Activated naive CD8-positive, alpha-beta T cell treated with anti-CD3 and anti-CD28 coated beads, Interleukin-2, amount 50 U/mL, for 24 hours (primary cell): ENCODE results near the gene STUB1.

Experiments used
- ATAC-seq: fragments of 150-1000 bp; cut with Tn5 transposase; one replicate; pipeline ENCODE4 v1.10.0; 2021
- DNase-seq: peaks from one replicate; pipeline ENCODE4 v3.0.0; 2021
- H3K27ac Mint-ChIP-seq: one replicate; pipeline ENCODE4 v1.8.0; 2021; ENCODE audit warnings: mild to moderate bottlenecking, mixed read lengths
- H3K27me3 Mint-ChIP-seq: one replicate; pipeline ENCODE4 v1.8.0; 2021; ENCODE audit warnings: mixed read lengths
- H3K36me3 Mint-ChIP-seq: one replicate; pipeline ENCODE4 v1.8.0; 2021; ENCODE audit warnings: low read depth, mixed read lengths
- H3K4me1 Mint-ChIP-seq: one replicate; pipeline ENCODE4 v1.8.0; 2021; ENCODE audit warnings: mixed read lengths
- H3K4me3 Mint-ChIP-seq: one replicate; pipeline ENCODE4 v1.8.0; 2021; ENCODE audit warnings: mild to moderate bottlenecking, moderate library complexity, mixed read lengths
- H3K9me3 Mint-ChIP-seq: one replicate; pipeline ENCODE4 v1.8.0; 2021; ENCODE audit warnings: mixed read lengths

Gene STUB1

GRCh38 chr16:720990-721764, 41.0 kb downstream of the STUB1 start, which contains the start of gene ANTKMT:
Gene ANTKMT, plus strand, starts transcription at chr16:721146. Its CDS starts 129 bp downstream, at chr16:721275.
- H3K4me3 Mint-ChIP-seq, result peak within 1 kb of the TSS; percentile 85

GRCh38 chr16:721765-722540, 41.7 kb downstream of the STUB1 start:
- Mint-ChIP-seq H3K4me3 (peak overlapping the region; percentile 74), H3K27me3 (no peaks in the 10 kb centered on the region), H3K4me1 (peaks cover 19% of the 10 kb centered on the region), H3K36me3 (no peaks in the 10 kb centered on the region), H3K27ac (no peak overlapping the region), H3K9me3 (no peaks in the 10 kb centered on the region)
- no peak for DNase-seq
- ATAC-seq, result no peak

More at GRCh38 chr16:720990-721764, 41.0 kb downstream of the STUB1 start, which contains the start of gene ANTKMT:
- ATAC-seq, result peak; percentile 64
- H3K27me3 Mint-ChIP-seq, result no peaks in the 10 kb centered on the region
- peak within 1 kb of the TSS; percentile 84 for H3K27ac Mint-ChIP-seq
- DNase-seq, result peak; percentile 84
- no peaks in the 10 kb centered on the region for H3K9me3 Mint-ChIP-seq
- H3K36me3 Mint-ChIP-seq, result no peaks in the 10 kb centered on the region
- H3K4me1 Mint-ChIP-seq, result peaks cover 23% of the 10 kb centered on the region

- Mint-ChIP-seq H3K36me3 (no peaks in the 10 kb centered on the region), H3K27ac (no peak overlapping the region), H3K27me3 (no peaks in the 10 kb centered on the region), H3K9me3 (no peaks in the 10 kb centered on the region), H3K4me3 (peak overlapping the region; percentile 74), H3K4me1 (peaks cover 19% of the 10 kb centered on the region)
- DNase-seq (no peak), ATAC-seq (no peak)
Measured at GRCh38 chr16:722835-723633, 42.8 kb downstream of the STUB1 start.

GRCh38 chr16:723695-724094, 43.5 kb downstream of the STUB1 start:
- Mint-ChIP-seq H3K4me1 (peaks cover 18% of the 10 kb centered on the region), H3K9me3 (no peaks in the 10 kb centered on the region), H3K27me3 (no peaks in the 10 kb centered on the region), H3K27ac (no peak overlapping the region), H3K36me3 (no peaks in the 10 kb centered on the region), H3K4me3 (no peak overlapping the region)
- DNase-seq (no peak), ATAC-seq (no peak)

GRCh38 chr16:724188-725040, 44.2 kb downstream of the STUB1 start:
- Mint-ChIP-seq H3K4me3 (no peak overlapping the region), H3K27ac (no peak overlapping the region), H3K36me3 (no peaks in the 10 kb centered on the region), H3K27me3 (no peaks in the 10 kb centered on the region), H3K9me3 (no peaks in the 10 kb centered on the region), H3K4me1 (peaks cover 11% of the 10 kb centered on the region)
- DNase-seq (no peak), ATAC-seq (no peak)

GRCh38 chr16:725041-725376, 44.8 kb downstream of the STUB1 start:
- no peaks in the 10 kb centered on the region for H3K27me3 Mint-ChIP-seq
- ATAC-seq (no peak), DNase-seq (no peak)
- peaks cover 7% of the 10 kb centered on the region for H3K4me1 Mint-ChIP-seq
- H3K36me3 Mint-ChIP-seq, result no peaks in the 10 kb centered on the region
- H3K27ac Mint-ChIP-seq, result no peak overlapping the region
- H3K4me3 Mint-ChIP-seq, result no peak overlapping the region
- no peaks in the 10 kb centered on the region for H3K9me3 Mint-ChIP-seq

GRCh38 chr16:725463-726187, 45.4 kb downstream of the STUB1 start:
- Mint-ChIP-seq H3K9me3 (no peaks in the 10 kb centered on the region), H3K36me3 (no peaks in the 10 kb centered on the region), H3K27me3 (no peaks in the 10 kb centered on the region), H3K4me1 (peaks cover 4% of the 10 kb centered on the region), H3K4me3 (peak overlapping the region; percentile 45), H3K27ac (no peak overlapping the region)
- ATAC-seq, result no peak
- no peak for DNase-seq

GRCh38 chr16:726188-726437, 45.9 kb downstream of the STUB1 start:
- no peaks in the 10 kb centered on the region for H3K9me3 Mint-ChIP-seq
- no peaks in the 10 kb centered on the region for H3K27me3 Mint-ChIP-seq
- H3K36me3 Mint-ChIP-seq, result no peaks in the 10 kb centered on the region
- H3K27ac Mint-ChIP-seq, result no peak overlapping the region
- no peak for DNase-seq
- H3K4me3 Mint-ChIP-seq, result no peak overlapping the region
- no peak for ATAC-seq
- H3K4me1 Mint-ChIP-seq, result peaks cover 4% of the 10 kb centered on the region

- ATAC-seq (peak; percentile 5), DNase-seq (peak; percentile 76)
- no peaks in the 10 kb centered on the region for H3K27me3 Mint-ChIP-seq
- H3K4me3 Mint-ChIP-seq, result peak within 1 kb of the TSS; percentile 61
- peak within 1 kb of the TSS; percentile 31 for H3K27ac Mint-ChIP-seq
- H3K4me1 Mint-ChIP-seq, result peaks cover 4% of the 10 kb centered on the region
- no peaks in the 10 kb centered on the region for H3K9me3 Mint-ChIP-seq
- H3K36me3 Mint-ChIP-seq, result no peaks in the 10 kb centered on the region
Measured at GRCh38 chr16:726438-727290, 46.5 kb downstream of the STUB1 start, which contains the start of the genes CCDC78 and HAGHL. Gene CCDC78, minus strand, starts transcription at chr16:726443. Its CDS starts 76 bp downstream, at chr16:726367. Gene HAGHL, plus strand, starts transcription at chr16:727106. Its CDS starts 404 bp downstream, at chr16:727510.

- H3K27me3 Mint-ChIP-seq, result no peaks in the 10 kb centered on the region
- H3K9me3 Mint-ChIP-seq, result no peaks in the 10 kb centered on the region
- H3K27ac Mint-ChIP-seq, result no peak overlapping the region
- peaks cover 4% of the 10 kb centered on the region for H3K4me1 Mint-ChIP-seq
- no peaks in the 10 kb centered on the region for H3K36me3 Mint-ChIP-seq
- H3K4me3 Mint-ChIP-seq, result peak overlapping the region; percentile 61
- ATAC-seq, result peak; percentile 3
- DNase-seq, result no peak
Measured at GRCh38 chr16:727291-727977, 47.2 kb downstream of the STUB1 start.

- Mint-ChIP-seq H3K36me3 (no peaks in the 10 kb centered on the region), H3K9me3 (no peaks in the 10 kb centered on the region), H3K4me1 (no peaks in the 10 kb centered on the region), H3K27ac (no peak overlapping the region), H3K27me3 (no peaks in the 10 kb centered on the region), H3K4me3 (peak overlapping the region; percentile 42)
- ATAC-seq, result peak; percentile 44
- DNase-seq, result peak; percentile 72
Measured at GRCh38 chr16:728131-728889, 48.1 kb downstream of the STUB1 start.
